DMS114 treated with DMSO at 0.1 percent for 48 hours (cell line): ENCODE data around the gene RET.

Experiments
- DNase-seq: peaks from one replicate; lab custom pipeline; 2025; ENCODE audit not compliant: unreplicated experiment; lab: John Stamatoyannopoulos, UW

Gene RET

GRCh38 chr10:43119416-43120115 lies 42.7 kb downstream of the RET start:
- no peak for DNase-seq

- DNase-seq: no peak
These were observed 43.5 kb downstream of the RET start for GRCh38 chr10:43120116-43120928.

- no peak for DNase-seq
These were observed 44.1 kb downstream of the RET start for GRCh38 chr10:43120929-43121314.

GRCh38 chr10:43121444-43121843 lies 44.6 kb downstream of the RET start:
- no peak for DNase-seq

GRCh38 chr10:43122096-43122495 lies 45.2 kb downstream of the RET start:
- no peak for DNase-seq

- no peak for DNase-seq
These were observed 46.0 kb downstream of the RET start for GRCh38 chr10:43122826-43123225.

GRCh38 chr10:43123361-43124093 lies 46.7 kb downstream of the RET start:
- no peak for DNase-seq

- DNase-seq: no peak
These were observed 47.2 kb downstream of the RET start for GRCh38 chr10:43124094-43124521.

- DNase-seq: no peak
These were observed 47.9 kb downstream of the RET start for GRCh38 chr10:43124574-43125273.

GRCh38 chr10:43125274-43125845 lies 48.5 kb downstream of the RET start:
- no peak for DNase-seq

GRCh38 chr10:43125881-43126731 lies 49.2 kb downstream of the RET start:
- DNase-seq: no peak

GRCh38 chr10:43126759-43127424 lies 50.0 kb downstream of the RET start:
- no peak for DNase-seq

GRCh38 chr10:43127442-43127841 lies 50.6 kb downstream of the RET start:
- no peak for DNase-seq

GRCh38 chr10:43128331-43128730 lies 51.5 kb downstream of the RET start:
- no peak for DNase-seq

GRCh38 chr10:43128958-43129706 lies 52.3 kb downstream of the RET start:
- DNase-seq: no peak

GRCh38 chr10:43130770-43131171 lies 53.9 kb downstream of the RET start:
- no peak for DNase-seq

- no peak for DNase-seq
These were observed 54.4 kb downstream of the RET start for GRCh38 chr10:43131256-43131655.

GRCh38 chr10:43131906-43132305 lies 55.0 kb downstream of the RET start:
- no peak for DNase-seq
